HG03342 (cell line): ENCODE results near the gene TTC3.
"Not testable (repeated sequence)": the region's sequence is repeated elsewhere in the genome, so short reads cannot be mapped to it uniquely, and the experiment has no call there.

Source experiments
- ATAC-seq: cut with Tn5 transposase; IDR thresholded peaks from one replicate; pipeline ENCODE4 v1.9.1; 2021; ENCODE audit warnings: mild to moderate bottlenecking, moderate library complexity; ENCODE audit not compliant: unreplicated experiment

The TTC3 gene, protein sequence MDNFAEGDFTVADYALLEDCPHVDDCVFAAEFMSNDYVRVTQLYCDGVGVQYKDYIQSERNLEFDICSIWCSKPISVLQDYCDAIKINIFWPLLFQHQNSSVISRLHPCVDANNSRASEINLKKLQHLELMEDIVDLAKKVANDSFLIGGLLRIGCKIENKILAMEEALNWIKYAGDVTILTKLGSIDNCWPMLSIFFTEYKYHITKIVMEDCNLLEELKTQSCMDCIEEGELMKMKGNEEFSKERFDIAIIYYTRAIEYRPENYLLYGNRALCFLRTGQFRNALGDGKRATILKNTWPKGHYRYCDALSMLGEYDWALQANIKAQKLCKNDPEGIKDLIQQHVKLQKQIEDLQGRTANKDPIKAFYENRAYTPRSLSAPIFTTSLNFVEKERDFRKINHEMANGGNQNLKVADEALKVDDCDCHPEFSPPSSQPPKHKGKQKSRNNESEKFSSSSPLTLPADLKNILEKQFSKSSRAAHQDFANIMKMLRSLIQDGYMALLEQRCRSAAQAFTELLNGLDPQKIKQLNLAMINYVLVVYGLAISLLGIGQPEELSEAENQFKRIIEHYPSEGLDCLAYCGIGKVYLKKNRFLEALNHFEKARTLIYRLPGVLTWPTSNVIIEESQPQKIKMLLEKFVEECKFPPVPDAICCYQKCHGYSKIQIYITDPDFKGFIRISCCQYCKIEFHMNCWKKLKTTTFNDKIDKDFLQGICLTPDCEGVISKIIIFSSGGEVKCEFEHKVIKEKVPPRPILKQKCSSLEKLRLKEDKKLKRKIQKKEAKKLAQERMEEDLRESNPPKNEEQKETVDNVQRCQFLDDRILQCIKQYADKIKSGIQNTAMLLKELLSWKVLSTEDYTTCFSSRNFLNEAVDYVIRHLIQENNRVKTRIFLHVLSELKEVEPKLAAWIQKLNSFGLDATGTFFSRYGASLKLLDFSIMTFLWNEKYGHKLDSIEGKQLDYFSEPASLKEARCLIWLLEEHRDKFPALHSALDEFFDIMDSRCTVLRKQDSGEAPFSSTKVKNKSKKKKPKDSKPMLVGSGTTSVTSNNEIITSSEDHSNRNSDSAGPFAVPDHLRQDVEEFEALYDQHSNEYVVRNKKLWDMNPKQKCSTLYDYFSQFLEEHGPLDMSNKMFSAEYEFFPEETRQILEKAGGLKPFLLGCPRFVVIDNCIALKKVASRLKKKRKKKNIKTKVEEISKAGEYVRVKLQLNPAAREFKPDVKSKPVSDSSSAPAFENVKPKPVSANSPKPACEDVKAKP (N-terminal part only)

GRCh38 chr21:37072988-37073416, at the start of gene TTC3, which contains the start of gene PIGP:
TTC3 (plus strand) TSS chr21:37073254; CDS start chr21:37087258, 14,004 bp downstream.
PIGP (minus strand) TSS chr21:37073071; CDS start chr21:37072515, 556 bp downstream.
- ATAC-seq = peak; percentile 62

- no peak for ATAC-seq
Measured at GRCh38 chr21:37026499-37026898, 46.6 kb upstream of the TTC3 start.

DNA sequence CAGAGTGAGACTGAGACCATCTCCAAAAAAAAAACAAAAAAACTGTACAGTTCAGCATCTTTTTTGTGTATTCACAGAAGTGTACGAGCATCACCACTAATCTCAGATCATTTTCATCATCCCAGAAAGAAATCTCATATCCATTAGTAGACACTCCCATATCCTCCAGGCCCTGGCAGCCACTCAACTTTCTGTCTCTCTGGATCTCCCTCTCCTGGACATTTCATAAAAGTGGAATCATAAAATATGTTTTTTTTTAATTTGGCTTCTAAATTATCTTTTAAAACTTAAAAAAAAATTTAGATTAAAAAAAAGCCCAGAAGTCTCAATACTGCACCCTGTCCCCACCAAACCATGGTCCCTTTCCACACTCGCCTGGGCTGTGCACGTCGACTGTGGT, 44.5 kb upstream of the TTC3 start:
- no peak for ATAC-seq

- ATAC-seq = no peak
Measured at GRCh38 chr21:37030864-37031263, 42.2 kb upstream of the TTC3 start.

GRCh38 chr21:37032293-37032692, 40.8 kb upstream of the TTC3 start:
- no peak for ATAC-seq

DNA sequence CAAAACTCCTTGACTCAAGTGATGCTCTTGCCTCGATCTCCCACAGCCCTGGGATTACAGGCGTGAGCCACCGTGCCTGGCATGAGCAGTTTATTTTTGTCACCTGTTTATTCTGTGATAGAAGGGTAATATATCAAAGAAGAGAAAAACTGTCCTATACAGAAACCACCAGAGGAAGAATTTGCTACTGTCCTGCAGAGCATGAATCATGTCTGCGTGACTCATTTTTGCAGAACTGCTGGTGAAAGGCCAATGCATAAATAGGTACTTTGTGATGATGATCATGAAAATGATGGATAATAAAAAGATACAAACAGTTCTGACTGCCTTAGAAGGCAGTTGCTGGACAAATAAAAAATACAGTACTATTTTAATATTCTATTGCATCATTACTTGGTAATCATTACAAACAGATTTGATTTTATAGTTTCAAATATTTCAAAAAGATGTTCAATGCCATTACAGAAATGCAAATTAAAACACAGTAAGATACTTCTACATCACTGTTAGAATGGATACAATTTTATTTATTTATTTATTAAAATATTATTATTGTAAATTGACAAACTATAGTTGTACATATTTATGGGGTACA, 40.1 kb upstream of the TTC3 start:
- no peak for ATAC-seq

- not testable (repeated sequence) for ATAC-seq
Measured at GRCh38 chr21:37034394-37034793, 38.7 kb upstream of the TTC3 start.

DNA sequence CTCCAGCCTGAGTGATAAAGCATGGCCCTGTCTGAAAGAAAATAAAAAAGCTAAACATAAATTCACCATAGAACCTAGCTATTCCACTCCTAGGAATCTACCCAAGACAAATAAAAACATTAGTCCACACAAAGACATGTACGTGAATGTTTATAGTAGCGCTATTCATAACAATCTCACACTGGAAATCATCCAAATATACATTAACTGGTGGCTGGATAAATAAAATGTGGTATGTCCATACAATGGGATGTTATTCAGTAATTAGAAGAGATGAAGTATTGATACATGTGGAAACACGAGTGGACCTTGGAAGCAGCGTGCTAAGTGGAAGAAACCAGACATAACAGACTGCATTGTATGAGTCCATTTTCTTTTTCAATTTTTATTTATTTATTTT, 36.9 kb upstream of the TTC3 start:
- ATAC-seq = no peak

GRCh38 chr21:37039411-37040075, 33.5 kb upstream of the TTC3 start:
- ATAC-seq = no peak

- no peak for ATAC-seq
Measured at GRCh38 chr21:37040212-37040611, 32.8 kb upstream of the TTC3 start.

- ATAC-seq = no peak
Measured at GRCh38 chr21:37041706-37042271, 31.3 kb upstream of the TTC3 start.

DNA sequence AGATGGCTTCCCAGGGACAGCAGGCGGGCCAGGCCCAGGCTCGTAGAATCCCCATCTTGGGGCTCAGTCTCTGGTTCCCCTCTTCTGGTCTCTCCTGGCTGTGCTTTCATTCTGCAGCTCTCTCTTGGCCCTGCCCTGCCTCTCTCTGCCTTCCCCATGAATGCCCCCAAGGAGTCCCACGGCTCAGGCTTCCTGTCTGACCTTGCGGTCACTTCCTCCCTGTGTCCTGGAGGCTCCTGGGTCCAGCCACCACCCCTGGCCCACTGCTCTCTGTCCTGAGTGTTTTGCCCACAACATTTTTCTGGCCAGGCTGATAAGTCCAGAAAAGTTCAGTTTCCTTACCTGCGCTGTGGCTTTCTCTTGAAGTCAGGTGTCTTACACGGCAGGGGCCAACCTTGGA, 29.2 kb upstream of the TTC3 start:
- ATAC-seq = no peak

- ATAC-seq = no peak
Measured at GRCh38 chr21:37044643-37045042, 28.4 kb upstream of the TTC3 start.

DNA sequence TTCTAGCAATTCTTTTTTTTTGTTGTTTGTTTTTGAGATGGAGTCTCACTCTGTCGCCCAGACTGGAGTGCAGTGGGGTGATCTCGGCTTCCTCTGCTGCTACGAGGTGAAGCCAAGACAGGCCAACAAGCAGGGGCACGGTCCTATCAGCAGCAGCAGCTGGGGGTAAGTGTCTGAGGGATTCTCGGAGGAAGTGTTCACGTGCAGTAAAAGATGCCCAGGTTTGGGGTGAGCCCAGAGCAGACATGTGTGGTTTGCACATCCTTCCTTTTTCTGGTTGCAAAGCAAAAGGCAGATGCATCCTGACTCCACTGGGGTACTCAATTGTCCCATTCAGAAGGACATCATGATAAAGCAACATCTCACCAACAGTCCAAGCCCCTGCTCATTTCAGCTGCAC, 27.9 kb upstream of the TTC3 start:
- no peak for ATAC-seq

GRCh38 chr21:37045556-37045955, 27.5 kb upstream of the TTC3 start:
- no peak for ATAC-seq

GRCh38 chr21:37047079-37047478, 26.0 kb upstream of the TTC3 start:
- no peak for ATAC-seq

- ATAC-seq = not testable (repeated sequence)
Measured at GRCh38 chr21:37049741-37050140, 23.3 kb upstream of the TTC3 start.

DNA sequence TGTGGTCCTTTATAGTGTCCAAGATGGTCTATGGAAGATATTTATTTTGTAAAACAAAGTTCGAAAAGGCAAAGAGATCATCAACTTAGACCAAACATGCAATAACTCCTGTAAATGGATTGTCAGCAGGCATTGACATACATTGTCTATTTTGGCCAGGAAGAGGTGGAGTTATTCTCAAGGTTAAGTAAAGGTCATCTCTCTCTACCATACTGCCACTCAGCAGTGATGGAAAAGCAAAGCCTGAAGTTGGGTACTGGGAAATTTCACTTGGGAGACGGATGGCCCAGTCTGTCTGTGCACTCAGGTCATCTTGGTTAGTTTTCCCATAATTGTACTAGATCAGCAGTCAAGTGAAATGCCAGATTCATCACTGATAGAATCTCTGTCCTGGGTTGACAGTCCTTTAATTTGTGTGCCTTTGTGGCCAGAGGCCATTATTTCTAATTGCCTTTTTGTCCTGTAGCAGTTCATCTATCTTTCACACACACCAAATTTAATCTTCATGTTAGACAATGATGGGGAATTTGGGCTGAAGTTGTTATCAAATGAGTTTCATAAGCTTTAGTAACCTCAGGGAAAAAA, 17.7 kb upstream of the TTC3 start:
- ATAC-seq = no peak

- ATAC-seq = no peak
Measured at GRCh38 chr21:37057614-37058013, 15.4 kb upstream of the TTC3 start.
